Upper lobe of left lung (tissue), 6 donors: ENCODE results near the gene VPS33B. TPM values are rescaled to one million over a fixed set of nuclear protein-coding genes. Genes with fewer than 3 reads are reported as not detected.

ENCODE experiments used
- ATAC-seq, 2 donors: fragments of 200-7000 bp; cut with Tn5 transposase; one replicate each; pipeline ENCODE4 v1.9.1; 2022; ENCODE audit warnings: mild to moderate bottlenecking in 2 of 2, moderate library complexity in 2 of 2; ENCODE audit not compliant: low FRiP score in 2 of 2
- DNase-seq, 2 donors: peaks; one replicate each; pipeline ENCODE4 v3.0.0-alpha.2; 2019 to 2020
- H3K27ac ChIP-seq, 4 donors: fragments of 200-600 bp; sonication (generic); one replicate each; pipeline ENCODE4 v1.5.1; 2016 to 2019
- H3K27me3 ChIP-seq, 4 donors: fragments of 200-600 bp; sonication (generic); one replicate each; pipeline ENCODE4 v1.5.1; 2017 to 2019
- H3K36me3 ChIP-seq, 4 donors: fragments of 200-600 bp; sonication (generic); one replicate each; pipeline ENCODE4 v1.5.1; 2016 to 2019
- H3K4me1 ChIP-seq, 4 donors: fragments of 200-600 bp; sonication (generic); one replicate each; pipeline ENCODE4 v1.5.1; 2018 to 2019
- H3K4me3 ChIP-seq, 4 donors: fragments of 200-600 bp; sonication (generic); one replicate each; pipeline ENCODE4 v1.5.1; 2017 to 2019; ENCODE audit warnings: mild to moderate bottlenecking in 2 of 4, moderate library complexity in 1 of 4
- H3K9me3 ChIP-seq, 4 donors: fragments of 200-600 bp; sonication (generic); one replicate each; pipeline ENCODE4 v1.5.1; 2018 to 2019
- CTCF ChIP-seq, 6 experiments: fragments of 450-650 bp in 4 of 6; fragments of 200-600 bp in 2 of 6; sonication (generic) in 2 of 6; IDR thresholded peaks; one replicate each; pipeline ENCODE4 v1.5.1; 2016 to 2019; ENCODE audit warnings: antibody characterized with exemption in 6 of 6
- EP300 ChIP-seq, 4 donors: sonication (generic); formaldehyde crosslinking; IDR thresholded peaks; one replicate each; pipeline ENCODE4 v1.5.1; 2017; ENCODE audit warnings: antibody characterized with exemption in 4 of 4, control low read depth in 2 of 4
- POLR2A ChIP-seq, 4 donors: fragments of 450-650 bp; IDR thresholded peaks; one replicate each; pipeline ENCODE4 v1.5.1; 2016 to 2017; ENCODE audit warnings: antibody characterized with exemption in 4 of 4, mild to moderate bottlenecking in 2 of 4
- POLR2AphosphoS5 ChIP-seq, 2 donors: sonication (generic); formaldehyde crosslinking; IDR thresholded peaks; one replicate each; pipeline ENCODE4 v1.5.1; 2017; ENCODE audit warnings: antibody characterized with exemption in 2 of 2
- WGBS, 2 donors: methylation state at CpG; one replicate each; pipeline ENCODE4 v1.1.5; 2017 to 2018; 5-methylcytosine and 5-hydroxymethylcytosine counted together
- total RNA-seq, 6 donors: library from RNA; depleted of rRNA in 4 of 6; stranded (reverse); fragments of >200 nt in 4 of 6; gene quantifications; one replicate each; pipeline versions ENCODE4 v1.1.0 to v1.2.1, GENCODE V29; 2016 to 2021
- donor health status: DM: no; HTN: no; CAD: no; lungs with moderate emphysema.
- donor health status: DM: no; HTN: yes; CAD: no; lungs with severe emphysema.

Gene VPS33B
- total RNA-seq, 6 donors from 2014 or later: 9.2 to 20.2 (median 14.8) TPM

GRCh38 chr15:91040856-91041255 is 18.5 kb upstream of the VPS33B start:
- H3K27me3 ChIP-seq: no peaks in the 10 kb centered on the region
- H3K27ac ChIP-seq: no peak overlapping the region
- 48 to 83% methylated on average over 8 of the region's 8 CpGs for WGBS, 2 donors
- no peak overlapping the region for H3K4me3 ChIP-seq
- DNase-seq (no peak), ATAC-seq (no peak)
- no peaks in the 10 kb centered on the region for H3K9me3 ChIP-seq
- no peaks in the 10 kb centered on the region for H3K36me3 ChIP-seq
- TF ChIP-seq EP300 (IDR thresholded peaks at IDR 0.05): no peak
- H3K4me1 ChIP-seq: no peaks in the 10 kb centered on the region

GRCh38 chr15:91039996-91040395 is 17.6 kb upstream of the VPS33B start:
- no peak overlapping the region for H3K27ac ChIP-seq
- no peaks in the 10 kb centered on the region for H3K36me3 ChIP-seq
- no peak overlapping the region for H3K4me3 ChIP-seq
- H3K27me3 ChIP-seq: no peaks in the 10 kb centered on the region
- no peak for TF ChIP-seq POLR2A (IDR thresholded peaks at IDR 0.05)
- no peak for TF ChIP-seq POLR2AphosphoS5 (IDR thresholded peaks at IDR 0.05)
- no peak for TF ChIP-seq EP300 (IDR thresholded peaks at IDR 0.05)
- no peak for TF ChIP-seq CTCF (IDR thresholded peaks at IDR 0.05)
- no peaks in the 10 kb centered on the region for H3K9me3 ChIP-seq
- 80 to 91% methylated on average over 1 to 2 of the region's 3 CpGs for WGBS, 2 donors
- H3K4me1 ChIP-seq: no peaks in the 10 kb centered on the region
- peak; percentile 19 to 23 for ATAC-seq
- peak in 1 of 2 donors; percentile 46 for DNase-seq

- no peaks in the 10 kb centered on the region for H3K9me3 ChIP-seq
- H3K4me1 ChIP-seq: peaks cover 0 to 6% (median 2%) of the 10 kb centered on the region in 4 donors
- ATAC-seq (peak; percentile 60 to 84), DNase-seq (peak; percentile 57 to 91)
- WGBS, 2 donors: 40 to 67% methylated on average over 3 to 12 of the region's 12 CpGs
- no peak overlapping the region for H3K27ac ChIP-seq
- TF ChIP-seq CTCF (IDR thresholded peaks at IDR 0.05): peak; percentile 55 to 85 (median 68)
- TF ChIP-seq POLR2A (IDR thresholded peaks at IDR 0.05): no peak
- no peak for TF ChIP-seq EP300 (IDR thresholded peaks at IDR 0.05)
- no peak for TF ChIP-seq POLR2AphosphoS5 (IDR thresholded peaks at IDR 0.05)
- no peak overlapping the region for H3K4me3 ChIP-seq
- H3K36me3 ChIP-seq: no peaks in the 10 kb centered on the region
- H3K27me3 ChIP-seq: no peaks in the 10 kb centered on the region
Observed at GRCh38 chr15:91032919-91033803, 10.8 kb upstream of the VPS33B start.

- no peak for ATAC-seq
- no peak overlapping the region for H3K4me3 ChIP-seq
- WGBS, 2 donors: 62 to 90% methylated on average over 3 to 10 of the region's 10 CpGs
- H3K36me3 ChIP-seq: no peaks in the 10 kb centered on the region
- no peaks in the 10 kb centered on the region for H3K9me3 ChIP-seq
- no peak overlapping the region for H3K27ac ChIP-seq
- no peaks in the 10 kb centered on the region for H3K27me3 ChIP-seq
- TF ChIP-seq EP300 (IDR thresholded peaks at IDR 0.05) (no peak), CTCF (IDR thresholded peaks at IDR 0.05) (no peak), POLR2AphosphoS5 (IDR thresholded peaks at IDR 0.05) (no peak), POLR2A (IDR thresholded peaks at IDR 0.05) (no peak)
- peak in 1 of 2 donors; percentile 55 for DNase-seq
- peaks cover 0 to 6% (median 2%) of the 10 kb centered on the region in 4 donors for H3K4me1 ChIP-seq
Observed at GRCh38 chr15:91031796-91032195, 9.4 kb upstream of the VPS33B start.

- peaks cover 2 to 7% (median 5%) of the 10 kb centered on the region in 4 donors for H3K4me1 ChIP-seq
- TF ChIP-seq POLR2A (IDR thresholded peaks at IDR 0.05) (no peak), EP300 (IDR thresholded peaks at IDR 0.05) (no peak), CTCF (IDR thresholded peaks at IDR 0.05) (no peak), POLR2AphosphoS5 (IDR thresholded peaks at IDR 0.05) (no peak)
- H3K4me3 ChIP-seq: no peak overlapping the region
- no peak for DNase-seq
- H3K9me3 ChIP-seq: no peaks in the 10 kb centered on the region
- 69 to 83% methylated on average over 1 of the region's 1 CpG for WGBS, 2 donors
- no peak overlapping the region for H3K27ac ChIP-seq
- H3K36me3 ChIP-seq: no peaks in the 10 kb centered on the region
- H3K27me3 ChIP-seq: no peaks in the 10 kb centered on the region
- ATAC-seq: no peak
Observed at GRCh38 chr15:91027677-91028076, 5.3 kb upstream of the VPS33B start.
